ENCODE measurements around the gene LLGL2.

GRCh38 chr17:75525806-75526554 is 483 bp downstream of the LLGL2 start:
- TF ChIP-seq, protein P1, sequence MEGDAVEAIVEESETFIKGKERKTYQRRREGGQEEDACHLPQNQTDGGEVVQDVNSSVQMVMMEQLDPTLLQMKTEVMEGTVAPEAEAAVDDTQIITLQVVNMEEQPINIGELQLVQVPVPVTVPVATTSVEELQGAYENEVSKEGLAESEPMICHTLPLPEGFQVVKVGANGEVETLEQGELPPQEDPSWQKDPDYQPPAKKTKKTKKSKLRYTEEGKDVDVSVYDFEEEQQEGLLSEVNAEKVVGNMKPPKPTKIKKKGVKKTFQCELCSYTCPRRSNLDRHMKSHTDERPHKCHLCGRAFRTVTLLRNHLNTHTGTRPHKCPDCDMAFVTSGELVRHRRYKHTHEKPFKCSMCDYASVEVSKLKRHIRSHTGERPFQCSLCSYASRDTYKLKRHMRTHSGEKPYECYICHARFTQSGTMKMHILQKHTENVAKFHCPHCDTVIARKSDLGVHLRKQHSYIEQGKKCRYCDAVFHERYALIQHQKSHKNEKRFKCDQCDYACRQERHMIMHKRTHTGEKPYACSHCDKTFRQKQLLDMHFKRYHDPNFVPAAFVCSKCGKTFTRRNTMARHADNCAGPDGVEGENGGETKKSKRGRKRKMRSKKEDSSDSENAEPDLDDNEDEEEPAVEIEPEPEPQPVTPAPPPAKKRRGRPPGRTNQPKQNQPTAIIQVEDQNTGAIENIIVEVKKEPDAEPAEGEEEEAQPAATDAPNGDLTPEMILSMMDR (IDR thresholded peaks at IDR 0.05; ENCODE audit: low read depth, low read length): no peak
- TF ChIP-seq, protein P2, sequence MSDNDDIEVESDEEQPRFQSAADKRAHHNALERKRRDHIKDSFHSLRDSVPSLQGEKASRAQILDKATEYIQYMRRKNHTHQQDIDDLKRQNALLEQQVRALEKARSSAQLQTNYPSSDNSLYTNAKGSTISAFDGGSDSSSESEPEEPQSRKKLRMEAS (IDR thresholded peaks at IDR 0.05; ENCODE audit: low read depth, low read length): no peak

All from NB4 (cell line).